Measurements from ENCODE around the gene DCUN1D1.

The DCUN1D1 gene

DNA sequence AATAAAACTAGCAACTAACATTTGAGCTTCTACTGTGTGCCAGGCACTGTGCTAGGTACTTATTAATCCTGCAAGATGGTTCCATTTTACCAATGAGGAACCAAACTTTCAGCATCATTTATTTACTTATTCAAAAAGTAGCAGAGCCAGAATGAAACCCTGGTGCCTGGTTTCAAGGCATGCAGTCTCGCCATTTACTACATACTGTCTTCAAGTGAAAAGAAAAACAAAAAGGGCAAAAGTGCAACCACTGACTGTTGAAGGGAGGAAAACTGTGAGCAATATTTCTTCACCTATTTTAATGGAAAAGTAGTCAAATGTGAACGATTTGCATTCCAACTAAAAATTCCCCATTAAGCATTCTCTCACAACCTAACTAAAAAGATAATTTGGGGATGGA lies 8.7 kb downstream of the DCUN1D1 start:
- DNase-seq (ENCODE audit: low read depth), result no peak

DNA sequence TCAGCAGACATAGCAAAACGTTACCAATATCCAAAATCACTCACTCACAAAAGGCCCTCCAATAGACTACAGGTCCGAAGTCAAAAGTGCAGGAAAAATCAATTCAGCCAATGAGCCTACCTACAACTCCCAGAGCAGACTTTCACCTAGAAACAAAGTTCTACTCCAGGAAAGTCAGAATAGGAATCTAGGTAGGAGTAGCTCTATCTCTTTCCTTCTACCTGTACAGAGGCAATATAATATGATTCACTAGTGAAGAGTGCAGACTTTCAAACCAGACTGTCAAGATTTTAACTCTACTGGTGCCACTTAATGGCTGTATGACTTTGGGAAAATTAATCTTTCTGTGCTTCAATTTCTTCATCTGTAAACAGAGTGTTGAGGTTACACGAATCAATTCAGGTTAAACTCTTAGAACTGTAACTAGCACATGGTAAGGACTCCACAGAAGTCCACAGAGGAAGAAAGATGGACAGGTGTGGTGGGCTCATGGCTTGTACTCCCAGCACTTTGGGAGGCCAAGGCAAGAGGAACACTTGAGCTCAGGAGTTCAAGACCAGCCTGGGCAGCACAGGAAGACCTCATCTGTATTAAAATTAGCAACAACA lies 9.4 kb downstream of the DCUN1D1 start:
- DNase-seq (ENCODE audit: low read depth), result no peak

GRCh38 chr3:182969853-182970252 lies 10.5 kb downstream of the DCUN1D1 start:
- DNase-seq (ENCODE audit: low read depth), result no peak

- DNase-seq (ENCODE audit: low read depth), result peak; percentile 75
These were observed 11.1 kb downstream of the DCUN1D1 start for GRCh38 chr3:182969277-182969676.

GRCh38 chr3:182967218-182968204 lies 12.8 kb downstream of the DCUN1D1 start:
- DNase-seq (ENCODE audit: low read depth), result no peak

DNA sequence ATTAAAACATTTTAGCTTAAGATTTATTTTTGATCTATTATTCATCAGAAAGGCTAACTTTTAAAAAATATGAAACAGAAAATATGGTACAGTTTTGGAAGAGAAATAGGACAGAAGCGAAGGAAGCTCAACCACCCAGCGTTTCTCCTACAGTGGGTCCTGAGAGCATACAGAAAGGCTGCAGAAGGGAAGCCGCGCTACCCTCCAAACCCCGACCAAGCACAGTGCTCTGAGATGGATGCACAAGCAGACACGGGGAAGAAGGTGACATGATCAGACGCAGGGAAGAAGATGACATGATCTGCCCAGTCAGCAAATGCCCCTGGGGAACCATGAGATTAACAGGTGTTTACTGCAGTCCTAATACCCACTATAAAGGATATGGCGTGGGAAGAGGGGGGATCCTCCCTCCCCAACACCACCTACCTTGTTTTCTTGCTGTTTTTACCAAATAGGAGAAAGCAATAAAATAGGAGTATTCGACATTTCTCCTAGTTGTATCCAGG lies 14.4 kb downstream of the DCUN1D1 start:
- DNase-seq (ENCODE audit: low read depth), result no peak

GRCh38 chr3:182964179-182964578 lies 16.2 kb downstream of the DCUN1D1 start:
- no peak for DNase-seq (ENCODE audit: low read depth)

DNA sequence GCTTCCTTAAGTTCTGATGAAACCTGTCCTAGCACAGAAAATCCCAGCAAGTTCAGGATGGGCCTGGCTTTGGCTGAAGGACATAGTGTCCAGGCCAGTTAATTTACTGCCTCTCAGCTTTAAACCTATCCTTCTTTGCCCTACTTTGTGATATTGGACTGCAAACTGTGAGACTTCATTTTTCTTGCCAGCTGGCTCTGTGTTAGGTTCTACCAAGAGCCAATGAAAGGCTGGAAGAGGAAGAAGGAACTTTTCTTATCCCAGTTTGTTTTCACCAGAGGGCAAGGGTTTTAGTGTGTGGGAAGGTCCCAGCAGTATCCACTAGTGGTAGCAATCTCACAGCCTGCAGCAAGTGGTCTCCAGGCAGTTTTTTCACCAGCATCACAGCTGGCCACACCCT lies 18.2 kb downstream of the DCUN1D1 start:
- no peak for DNase-seq (ENCODE audit: low read depth)

GRCh38 chr3:182959474-182960350 lies 20.6 kb downstream of the DCUN1D1 start:
- DNase-seq (ENCODE audit: low read depth), result no peak

GRCh38 chr3:182957676-182958266 lies 22.6 kb downstream of the DCUN1D1 start:
- no peak for DNase-seq (ENCODE audit: low read depth)

DNA sequence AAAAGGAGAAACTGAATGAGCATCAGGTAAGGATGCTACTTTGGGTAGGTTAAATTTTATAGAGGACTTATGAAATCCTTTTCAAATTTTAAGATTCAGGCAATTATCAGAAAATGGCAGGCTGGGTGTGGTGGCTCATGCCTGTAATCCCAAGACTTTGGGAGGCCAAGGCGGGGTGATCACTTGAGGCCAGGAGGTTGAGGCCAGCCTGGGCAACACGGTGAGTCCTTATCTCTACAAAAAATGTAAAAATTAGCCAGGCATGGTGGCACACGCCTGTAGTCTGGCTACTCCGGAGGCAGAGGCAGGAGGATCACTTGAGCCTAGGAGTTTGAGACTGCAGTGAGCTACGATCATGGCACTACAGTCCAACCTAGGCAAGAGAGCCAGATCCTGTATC lies 23.1 kb downstream of the DCUN1D1 start:
- DNase-seq (ENCODE audit: low read depth), result no peak

DNA sequence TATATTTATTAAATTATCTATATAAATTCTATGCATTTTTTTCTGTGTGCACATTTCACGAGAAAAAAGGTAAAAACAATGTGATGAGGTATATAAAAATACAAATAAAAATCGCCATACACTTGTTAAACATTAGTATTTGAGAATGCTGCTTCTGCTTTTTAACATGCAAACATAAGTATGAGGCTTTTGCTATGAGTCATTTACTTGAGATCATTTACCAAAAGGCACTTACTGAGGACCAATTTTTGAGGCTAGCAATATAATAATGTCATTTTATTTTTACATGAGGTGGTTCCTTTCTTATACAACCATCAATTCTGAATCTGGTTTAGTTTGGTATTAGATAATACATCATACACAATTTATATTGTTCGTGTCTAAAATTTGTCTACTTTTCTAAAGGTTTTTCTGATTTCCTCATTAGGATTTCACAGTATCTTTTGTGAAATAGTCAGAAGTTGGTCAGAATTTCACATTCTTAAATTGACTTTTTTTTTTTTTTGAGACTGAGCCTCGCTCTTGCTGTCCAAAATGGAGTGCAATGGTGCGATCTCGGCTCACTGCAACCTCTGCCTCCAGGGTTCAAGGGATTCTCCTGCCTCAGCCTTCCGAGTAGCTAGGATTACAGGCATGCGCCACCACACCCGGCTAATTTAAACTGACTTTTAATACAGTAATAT lies 25.6 kb downstream of the DCUN1D1 start:
- DNase-seq (ENCODE audit: low read depth), result no peak

- no peak for DNase-seq (ENCODE audit: low read depth)
These were observed 30.6 kb downstream of the DCUN1D1 start for GRCh38 chr3:182949688-182950087.

DNA sequence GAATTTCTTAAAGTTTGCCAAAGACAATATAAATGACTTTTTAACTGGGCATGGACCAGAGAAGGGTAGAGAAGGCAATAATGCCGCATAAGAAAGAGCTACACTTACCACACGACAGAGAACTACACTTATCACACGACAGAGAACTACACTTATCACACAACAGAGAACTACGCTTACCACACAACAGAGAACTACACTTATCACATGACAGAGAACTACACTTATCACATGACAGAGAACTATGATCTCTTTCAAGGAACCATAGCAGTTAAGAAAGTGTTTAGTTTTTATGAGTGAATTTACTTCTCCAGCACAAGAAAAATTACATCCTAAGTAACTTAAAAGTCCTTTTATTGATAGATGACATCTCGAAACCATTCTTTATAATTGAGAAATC lies 32.0 kb downstream of the DCUN1D1 start:
- no peak for DNase-seq (ENCODE audit: low read depth)

DNA sequence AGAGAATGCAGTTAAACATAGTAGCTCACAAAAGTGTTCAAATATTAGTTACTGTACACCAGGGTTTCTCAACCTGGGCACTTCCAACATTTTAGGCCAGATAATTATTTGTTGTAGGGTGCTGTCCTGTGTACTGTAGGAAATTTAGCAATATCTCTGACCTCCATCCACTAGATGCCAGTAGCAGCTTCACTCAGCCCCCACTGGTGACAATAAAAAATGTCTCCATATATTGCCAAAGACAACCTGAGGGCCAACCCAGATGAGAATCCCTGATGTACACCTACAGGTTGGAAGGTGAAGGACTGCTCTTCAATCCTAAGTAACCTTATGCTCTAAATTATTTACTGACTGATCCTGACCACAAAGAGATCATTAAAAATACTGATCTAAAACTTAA lies 32.5 kb downstream of the DCUN1D1 start:
- peak; percentile 25 for DNase-seq (ENCODE audit: low read depth)

DNA sequence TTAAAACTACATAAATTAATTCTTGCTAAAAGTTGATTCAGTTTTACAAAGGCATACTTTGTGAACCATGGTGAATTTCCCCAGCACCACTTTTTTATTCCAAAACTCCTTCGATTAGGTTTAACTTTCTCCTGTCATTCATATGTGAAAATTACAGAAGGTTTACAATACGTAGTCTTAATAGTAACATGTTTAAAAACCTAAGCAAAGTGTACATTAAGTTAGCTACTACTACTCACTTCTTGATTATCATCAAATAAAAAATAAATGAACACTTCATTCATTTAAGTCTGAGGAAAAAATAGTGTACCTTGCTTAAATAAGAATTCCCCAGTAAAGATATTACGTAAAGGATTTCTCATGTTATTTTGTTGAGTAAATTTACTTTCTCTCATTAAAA lies 38.6 kb downstream of the DCUN1D1 start:
- no peak for DNase-seq (ENCODE audit: low read depth)

GRCh38 chr3:182940266-182940808 lies 40.0 kb downstream of the DCUN1D1 start:
- no peak for DNase-seq (ENCODE audit: low read depth)

DNA sequence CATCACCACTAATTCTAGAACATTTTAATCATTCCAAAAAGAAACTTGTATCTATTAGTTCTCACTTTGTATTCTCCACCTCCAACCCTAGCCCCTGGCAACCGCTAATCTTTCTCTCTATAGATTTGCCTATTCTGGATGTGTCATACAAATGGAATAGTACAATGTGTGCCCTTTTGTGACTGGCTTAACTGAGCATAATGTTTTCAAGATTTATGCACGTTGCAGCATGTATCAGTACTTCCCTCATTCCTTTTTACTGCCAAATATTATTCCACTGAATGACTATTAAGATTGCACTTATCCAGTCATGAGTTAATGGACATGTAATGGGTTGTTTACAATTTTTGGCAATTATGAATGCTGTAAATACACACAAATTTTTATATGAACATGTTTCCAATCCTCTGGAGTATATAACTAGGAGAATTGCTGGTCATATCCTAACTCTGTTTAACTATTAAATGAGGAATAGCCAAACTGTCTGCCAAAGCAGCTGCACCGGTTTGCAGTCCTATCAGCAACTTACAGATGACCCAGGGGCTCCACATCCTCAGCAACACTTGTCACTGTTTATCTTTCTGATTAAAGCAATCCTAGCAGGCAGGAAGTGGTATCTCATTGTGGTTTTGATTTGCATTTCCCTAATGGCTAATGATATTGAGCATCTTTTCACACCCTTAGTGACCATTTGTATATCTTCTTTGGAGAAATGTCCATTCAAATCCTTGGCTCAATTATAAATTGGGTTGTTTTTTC lies 42.9 kb downstream of the DCUN1D1 start:
- no peak for DNase-seq (ENCODE audit: low read depth)

GRCh38 chr3:182936918-182937285 lies 43.4 kb downstream of the DCUN1D1 start:
- DNase-seq (ENCODE audit: low read depth), result no peak

- no peak for DNase-seq (ENCODE audit: low read depth)
These were observed 44.0 kb downstream of the DCUN1D1 start for GRCh38 chr3:182936239-182936917.
